HG03139 (cell line): Measurements from ENCODE around the gene ADAMTSL1.

Source experiments
- ATAC-seq: cut with Tn5 transposase; IDR thresholded peaks from one replicate; pipeline ENCODE4 v1.9.1; 2021; ENCODE audit not compliant: unreplicated experiment

Gene ADAMTSL1

GRCh38 chr9:18639911-18640310 is 166.0 kb downstream of the ADAMTSL1 start:
- ATAC-seq: no peak

DNA sequence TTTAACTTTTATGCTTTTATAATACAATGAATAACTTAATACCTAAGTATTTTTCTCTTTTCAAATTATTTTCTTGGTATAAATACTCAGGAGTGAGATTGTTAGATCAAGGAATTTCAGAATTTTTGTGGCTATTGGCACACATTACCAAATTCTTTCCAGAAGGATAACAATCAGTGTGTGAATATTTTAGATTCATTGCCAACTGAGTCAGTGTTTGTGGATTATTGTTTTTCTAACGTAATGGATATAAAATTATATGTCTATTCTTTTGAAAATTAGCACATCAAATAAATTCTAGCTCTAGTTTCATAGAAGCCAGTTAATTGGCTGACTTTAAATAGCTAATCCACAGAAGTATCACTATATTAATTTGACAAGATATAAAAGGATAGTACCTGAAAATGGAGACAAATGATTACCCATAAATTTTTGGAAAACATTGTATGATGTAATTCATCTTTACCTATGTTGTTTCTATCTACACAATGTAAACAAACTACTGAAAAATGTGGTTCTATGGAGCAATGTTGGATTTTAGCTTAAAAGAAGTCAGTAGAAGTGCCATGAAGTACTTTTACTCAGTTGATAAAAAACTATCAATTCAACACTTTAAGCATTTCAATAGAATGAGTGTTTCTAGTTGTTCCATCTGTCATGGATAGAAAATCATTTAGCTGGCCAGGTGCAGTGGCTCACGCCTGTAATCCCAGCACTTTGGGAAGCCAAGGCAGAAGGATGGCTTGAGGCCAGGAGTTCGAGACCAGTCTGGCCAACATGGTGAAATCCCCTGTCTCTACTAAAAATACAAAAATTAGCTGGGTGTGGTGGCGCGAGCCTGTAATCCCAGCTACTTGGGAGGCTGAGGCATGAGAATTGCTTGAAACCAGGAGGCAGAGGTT is 185.1 kb downstream of the ADAMTSL1 start:
- ATAC-seq: no peak

DNA sequence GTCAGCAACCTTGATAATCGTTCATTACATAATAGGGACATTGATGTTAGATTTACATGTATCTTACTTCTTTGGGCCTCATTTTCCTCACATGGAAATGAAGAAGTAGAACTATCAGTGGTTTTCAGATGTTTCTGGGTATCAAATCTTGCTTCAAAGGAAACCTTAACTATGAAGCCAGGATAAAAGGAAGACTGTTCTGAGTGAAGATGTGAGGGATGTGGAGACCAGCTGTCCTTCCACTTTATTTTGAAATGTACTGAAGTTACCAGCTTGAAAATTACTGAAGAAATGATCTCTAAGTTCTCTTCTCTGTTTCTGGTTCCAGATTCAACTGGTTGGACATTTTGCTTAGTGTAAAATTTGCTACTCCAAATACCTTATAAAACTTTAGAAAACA is 186.0 kb downstream of the ADAMTSL1 start:
- ATAC-seq: no peak

- no peak for ATAC-seq
These were observed 188.4 kb downstream of the ADAMTSL1 start for GRCh38 chr9:18662320-18662719.

DNA sequence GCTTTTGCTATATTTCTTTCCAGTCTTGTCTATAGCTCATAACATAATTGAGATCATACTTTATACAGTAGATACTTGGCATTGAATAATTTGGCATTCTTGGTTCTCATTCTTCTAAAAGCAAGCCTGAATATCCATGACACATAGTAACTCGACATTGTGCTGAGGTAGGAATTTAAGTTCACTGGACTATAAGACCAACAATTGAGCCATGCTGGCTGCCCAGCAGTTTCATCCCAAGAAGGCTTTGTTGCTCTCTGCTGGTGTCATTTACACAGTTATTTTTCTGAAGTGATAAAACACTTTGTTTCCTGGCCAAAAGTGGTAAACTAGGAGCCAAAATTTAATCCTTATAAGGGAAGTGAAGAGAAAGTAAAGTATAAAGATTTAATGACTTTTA is 192.0 kb downstream of the ADAMTSL1 start:
- no peak for ATAC-seq

DNA sequence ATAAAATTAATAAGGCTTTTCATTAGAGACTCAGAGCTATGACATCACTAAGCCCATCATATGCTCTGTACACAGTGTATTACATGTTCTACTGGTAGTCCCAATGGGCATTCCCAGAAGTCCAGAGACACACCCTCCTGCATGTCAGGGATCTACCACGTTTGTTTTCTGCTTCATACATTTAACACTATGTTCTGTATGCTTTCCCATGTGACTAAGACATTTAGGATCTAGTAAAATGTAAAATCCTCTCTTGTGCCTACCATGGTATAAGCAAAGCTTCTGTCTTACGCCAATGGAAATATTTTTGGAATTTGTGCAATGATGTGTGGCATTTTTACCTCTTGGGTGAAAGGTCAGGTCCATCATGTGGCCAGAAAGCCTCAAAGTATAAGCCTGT is 192.4 kb downstream of the ADAMTSL1 start:
- no peak for ATAC-seq

DNA sequence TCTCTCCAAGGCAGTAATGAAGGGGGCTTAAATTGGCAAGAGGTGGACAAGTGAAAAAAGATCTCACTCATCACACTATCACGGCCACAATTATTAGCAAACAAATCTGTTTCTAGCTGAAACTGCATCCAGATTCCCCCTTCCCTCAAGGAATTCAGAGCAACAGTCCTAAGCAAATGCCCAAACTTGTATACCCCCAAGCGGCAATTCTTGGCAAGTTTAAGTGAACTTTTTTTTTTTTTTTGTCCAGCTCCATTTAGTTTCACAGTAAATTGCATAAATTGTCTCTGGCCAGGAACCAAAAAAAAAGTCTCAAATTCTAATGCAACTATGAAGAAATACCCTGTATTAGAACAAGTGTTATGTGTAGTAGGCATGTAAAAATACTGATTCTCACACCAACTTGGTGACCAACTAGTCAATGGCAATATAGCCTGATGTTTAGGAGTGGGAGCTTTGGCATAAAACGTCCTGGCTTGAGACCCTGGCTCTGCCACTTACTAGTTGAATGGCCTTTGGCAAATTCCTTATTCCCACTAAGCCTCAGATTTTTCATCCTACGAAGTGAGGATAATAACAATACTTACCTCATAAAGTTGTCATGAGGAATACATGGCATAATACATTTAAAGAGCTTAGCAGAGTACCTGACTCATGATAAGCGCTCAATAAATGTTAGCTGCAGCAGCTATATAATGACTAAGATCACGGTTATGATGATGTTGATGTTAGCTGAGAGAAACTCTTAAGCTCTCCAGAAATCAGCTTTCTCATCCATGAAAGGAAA is 193.2 kb downstream of the ADAMTSL1 start:
- no peak for ATAC-seq

DNA sequence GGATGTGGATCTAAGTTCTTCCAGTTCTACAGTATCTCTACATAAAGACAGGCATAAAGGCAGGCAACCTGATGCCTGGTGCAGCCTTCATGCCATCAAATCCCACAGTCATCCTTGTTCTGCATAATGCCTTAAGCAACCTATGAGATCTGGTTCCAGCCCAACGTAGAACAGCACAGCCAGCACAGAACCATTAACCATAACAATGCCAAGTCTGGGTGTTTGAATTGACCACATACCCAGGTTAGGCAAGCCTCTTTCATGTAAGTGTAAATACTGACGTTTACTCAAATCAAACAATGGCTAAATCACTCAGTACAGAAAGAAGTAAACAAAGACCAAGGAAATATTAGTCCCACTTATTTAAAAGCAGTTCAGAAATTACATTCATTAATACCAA is 195.0 kb downstream of the ADAMTSL1 start:
- ATAC-seq: no peak

- ATAC-seq: no peak
These were observed 198.8 kb downstream of the ADAMTSL1 start for GRCh38 chr9:18672706-18673105.

DNA sequence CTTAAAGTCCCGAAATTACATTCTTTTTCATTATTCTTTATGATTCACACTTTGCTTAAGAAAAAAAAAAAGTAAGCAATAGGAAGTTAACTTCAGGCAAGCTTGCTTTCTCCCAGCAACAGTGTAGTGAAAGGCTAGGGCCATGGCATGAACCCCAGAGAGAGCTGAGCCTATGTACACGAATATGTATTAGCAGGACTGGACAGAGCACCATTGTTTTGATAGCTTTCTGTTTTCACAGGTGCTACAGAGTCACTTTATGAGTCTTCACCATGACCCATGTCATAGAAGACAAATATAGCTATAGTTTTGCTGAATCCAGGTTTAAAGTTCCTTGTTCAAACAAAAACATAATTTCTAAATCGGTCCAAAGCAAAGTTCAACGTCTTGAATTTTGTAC is 199.2 kb downstream of the ADAMTSL1 start:
- ATAC-seq: no peak

DNA sequence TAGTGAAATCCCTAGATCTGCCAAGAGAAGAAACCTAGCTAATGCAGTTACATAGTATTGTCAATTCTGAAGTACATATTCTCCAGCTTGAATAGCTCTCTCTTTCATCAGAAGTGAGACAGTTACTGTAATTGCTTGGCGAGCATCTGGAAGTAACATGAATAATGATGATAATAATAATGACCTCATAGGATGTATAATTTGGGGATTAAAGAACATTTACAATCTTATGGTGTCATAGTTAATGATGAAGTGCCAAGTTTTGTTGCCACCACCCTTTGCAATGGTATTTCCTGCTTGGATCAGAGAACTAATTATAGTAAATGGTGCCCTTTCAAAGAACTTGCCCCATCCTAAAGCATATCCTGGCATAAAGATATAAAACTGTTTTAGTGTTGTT is 201.4 kb downstream of the ADAMTSL1 start:
- ATAC-seq: no peak

DNA sequence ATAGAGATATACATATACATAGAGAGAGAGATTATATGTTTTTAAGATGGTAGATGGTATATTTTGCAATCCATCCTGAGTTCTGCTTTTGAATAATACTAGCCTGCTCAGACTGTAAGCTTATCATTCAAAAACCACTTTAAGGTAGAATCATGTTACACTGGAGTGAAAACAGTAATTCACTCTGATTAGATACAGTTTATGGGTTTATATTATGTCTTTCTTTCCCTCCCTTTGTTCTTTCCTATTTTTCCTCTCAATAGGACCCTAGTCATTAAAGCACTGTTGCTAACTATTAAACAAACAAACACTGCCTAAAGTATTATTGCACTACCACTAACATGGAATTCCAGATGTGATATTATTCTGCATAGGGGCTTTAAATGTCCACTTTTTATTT is 202.0 kb downstream of the ADAMTSL1 start:
- ATAC-seq: no peak

- no peak for ATAC-seq
These were observed 202.6 kb downstream of the ADAMTSL1 start for GRCh38 chr9:18676525-18676924.

DNA sequence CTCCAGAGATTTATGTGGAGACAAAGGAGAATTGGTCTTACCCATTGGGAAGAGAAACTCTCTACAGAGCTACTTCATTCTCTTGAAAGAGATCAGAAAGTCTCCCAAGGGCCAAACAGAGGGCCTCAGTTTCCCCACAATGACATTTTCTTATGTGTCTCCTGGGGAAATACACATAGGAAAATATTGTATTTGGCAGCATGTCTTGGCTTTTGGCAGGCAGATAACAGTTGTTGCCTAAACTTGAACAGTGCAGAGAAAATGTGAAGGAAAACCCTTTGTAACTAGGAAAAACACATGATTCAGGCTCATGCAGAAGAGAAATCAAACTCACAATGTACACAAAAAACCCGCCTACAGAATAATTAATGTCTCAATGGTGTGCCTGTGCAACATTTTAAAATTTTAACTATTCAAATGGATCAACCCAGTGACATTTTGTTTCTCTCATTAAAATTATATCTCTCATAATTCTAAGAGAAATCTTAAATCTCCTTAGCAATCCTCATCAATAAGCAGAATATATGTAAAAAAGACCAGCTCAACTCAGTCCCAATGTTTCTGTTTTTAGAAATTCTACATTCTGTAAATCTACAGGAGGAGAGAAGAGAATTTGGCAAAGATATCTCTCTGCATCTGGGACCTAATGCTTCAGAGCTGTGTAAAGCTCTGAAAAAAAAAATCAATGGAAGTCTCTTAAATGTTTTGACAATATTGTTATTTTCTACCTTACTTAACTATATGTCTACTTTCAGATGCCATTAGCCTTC is 205.1 kb downstream of the ADAMTSL1 start:
- no peak for ATAC-seq

DNA sequence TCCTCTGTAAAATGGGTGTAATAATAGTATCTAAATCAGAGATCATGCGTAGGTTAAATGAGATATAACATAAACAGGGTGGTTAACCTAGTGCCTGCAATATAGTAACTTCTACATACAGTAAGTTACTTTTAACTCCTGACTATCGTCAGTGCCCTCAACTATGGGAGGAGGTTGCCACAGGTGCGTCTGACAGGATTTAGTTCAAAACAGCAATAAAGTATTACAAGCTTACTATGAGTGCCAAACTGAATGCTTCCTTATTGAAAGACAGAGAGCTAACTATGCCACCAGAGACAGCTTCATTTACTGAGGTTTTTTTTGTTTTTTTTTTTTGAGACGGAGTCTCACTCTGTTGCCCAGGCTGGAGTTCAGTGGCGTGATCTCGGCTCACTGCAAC is 209.0 kb downstream of the ADAMTSL1 start:
- ATAC-seq: no peak

- no peak for ATAC-seq
These were observed 209.4 kb downstream of the ADAMTSL1 start for GRCh38 chr9:18683312-18683711.

DNA sequence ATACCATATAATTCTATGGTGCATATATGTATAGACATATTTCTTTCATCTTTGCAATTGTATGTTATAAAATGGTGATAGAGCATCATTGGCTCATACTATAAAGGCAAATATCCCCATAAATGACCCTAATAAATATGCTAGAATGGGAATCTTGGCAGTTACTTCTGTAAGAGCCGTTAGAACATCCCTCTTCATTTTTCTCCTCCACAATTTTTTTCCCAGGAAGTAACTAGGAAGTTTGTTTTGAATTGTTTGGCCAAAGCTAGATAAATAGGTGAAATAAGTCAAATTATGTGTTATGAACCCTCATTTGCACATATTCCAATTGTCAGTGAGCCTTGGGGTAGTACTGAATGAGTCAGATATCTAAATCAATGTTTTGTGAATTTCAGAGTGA is 209.9 kb downstream of the ADAMTSL1 start:
- ATAC-seq: no peak

GRCh38 chr9:18684593-18685317 is 210.8 kb downstream of the ADAMTSL1 start:
- no peak for ATAC-seq

DNA sequence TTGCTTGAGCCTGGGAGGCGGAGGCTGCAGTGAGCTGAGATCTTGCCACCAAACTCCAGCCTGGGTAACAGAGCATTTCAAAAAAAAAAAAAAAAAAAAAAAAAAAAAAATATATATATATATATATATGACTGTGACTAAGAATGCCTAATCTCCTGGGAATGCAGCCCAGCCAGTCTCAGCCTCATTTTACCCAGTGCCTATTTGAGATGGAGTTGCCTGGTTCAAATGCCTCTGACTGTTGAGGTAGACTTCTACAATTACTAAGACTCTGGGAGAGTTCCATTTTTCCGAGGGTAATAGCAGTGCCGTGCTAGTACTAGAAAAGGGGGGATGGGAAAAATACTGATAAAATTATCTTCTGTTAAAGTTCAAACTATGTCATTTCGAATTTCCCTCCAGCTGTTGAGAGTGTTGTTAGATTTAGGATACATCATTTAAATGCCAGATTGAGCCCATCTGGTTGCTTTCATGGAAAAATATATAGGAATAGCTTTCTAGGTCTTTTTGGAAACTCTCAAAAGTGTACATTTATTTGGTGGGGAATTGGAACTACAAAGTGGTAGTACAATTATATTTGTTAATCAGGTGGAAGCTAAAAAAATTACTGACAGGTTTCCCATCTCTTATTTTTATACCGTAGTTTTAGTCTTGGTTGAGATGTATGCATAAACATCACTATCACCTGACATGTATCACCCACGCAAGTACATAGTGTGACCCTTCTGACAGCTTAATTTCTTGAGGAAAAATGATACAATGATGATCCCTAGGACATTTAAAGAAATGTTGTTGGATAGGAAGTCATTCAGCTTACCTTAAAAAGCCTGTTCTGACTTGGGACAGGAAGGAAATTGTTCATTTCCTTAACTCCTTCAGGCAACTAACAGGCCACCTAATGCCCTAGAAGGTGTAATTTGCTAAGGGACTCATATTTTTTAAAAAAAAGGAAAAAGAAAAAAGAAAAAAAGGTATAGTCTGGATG is 214.9 kb downstream of the ADAMTSL1 start:
- ATAC-seq: no peak

DNA sequence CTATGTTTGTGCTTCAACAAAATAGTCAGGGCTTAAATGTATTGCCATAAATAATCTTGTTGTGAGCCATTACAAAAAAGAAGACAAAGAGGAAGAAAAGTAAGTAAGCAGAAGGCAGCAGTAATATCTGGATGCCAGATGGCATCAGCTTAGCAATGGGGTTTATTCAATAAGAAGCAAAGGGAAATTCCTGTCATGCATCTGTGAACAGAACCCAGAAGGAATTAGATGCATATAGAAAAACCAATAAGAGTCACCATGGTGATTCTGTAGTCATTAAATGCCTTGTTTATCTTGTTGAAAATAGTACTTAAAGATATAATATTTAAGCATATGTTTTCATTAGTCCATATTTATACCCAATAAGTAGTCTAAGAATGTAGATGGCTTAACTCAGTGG is 216.0 kb downstream of the ADAMTSL1 start:
- ATAC-seq: no peak
